ENCODE data around the gene FCHSD1.

DNA sequence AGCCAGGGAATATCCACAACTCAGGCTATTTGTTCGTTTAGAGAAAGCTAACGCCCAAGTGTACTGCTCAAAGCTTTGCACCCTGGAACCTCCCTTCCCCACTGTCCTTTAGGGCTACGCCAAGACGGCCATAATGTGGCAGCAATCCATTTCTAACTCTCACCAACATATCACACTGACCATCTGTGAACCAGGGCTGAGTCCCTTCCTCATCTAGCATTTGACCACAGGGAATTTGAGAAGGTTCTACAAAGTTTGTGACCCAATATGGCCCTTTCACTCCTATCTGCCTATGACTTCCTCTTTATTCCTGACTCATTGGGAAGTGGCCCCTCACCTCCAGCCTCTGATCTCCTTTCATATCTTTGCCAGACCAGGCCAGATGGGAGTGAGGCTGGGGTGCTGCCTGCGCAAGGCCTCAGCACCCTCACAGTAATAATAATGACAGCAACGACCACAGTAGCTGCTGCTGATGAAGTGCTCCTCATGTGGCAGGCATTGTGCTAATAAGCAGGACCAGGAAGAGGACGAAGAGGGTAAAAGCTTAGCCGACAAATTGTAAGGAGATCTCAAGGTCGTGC is 40.2 kb upstream of the FCHSD1 start:
- no peak for TF ChIP-seq CTCF (IDR thresholded peaks at IDR 0.05)
- no peak for TF ChIP-seq POLR2A (IDR thresholded peaks at IDR 0.05)
